Right lobe of liver (tissue), 6 donors: ENCODE results near the gene LENG9. TPM values are rescaled to one million over a fixed set of nuclear protein-coding genes. Genes with fewer than 3 reads are reported as not detected.
A peak's percentile ranks its signal among the peaks of the same experiment; 100 is the strongest.

Experiments
- ATAC-seq, 4 donors: fragments of 200-7000 bp; cut with Tn5 transposase; one replicate each; pipeline ENCODE4 v1.9.1; 2020; ENCODE audit warnings: mild to moderate bottlenecking in 4 of 4, moderate library complexity in 4 of 4
- DNase-seq, 3 donors: peaks; one replicate each; pipeline ENCODE4 v3.0.0-alpha.2; 2020
- H3K27ac ChIP-seq, 3 donors: fragments of 200-600 bp; one replicate each; pipeline ENCODE4 v1.8.0; 2022
- H3K27me3 ChIP-seq, 2 donors: fragments of 200-600 bp; one replicate each; pipeline ENCODE4 v1.8.0; 2022
- H3K36me3 ChIP-seq, 4 donors: fragments of 200-600 bp; sonication (generic) in 1 of 4; one replicate each; pipeline versions ENCODE4 v1.5.1 to v1.8.0; 2017 to 2022; ENCODE audit warnings: control low read depth in 1 of 4
- H3K4me1 ChIP-seq, 4 donors: fragments of 200-600 bp; sonication (generic) in 1 of 4; one replicate each; pipeline versions ENCODE4 v1.5.1 to v1.8.0; 2017 to 2022; ENCODE audit warnings: control low read depth in 1 of 4
- H3K4me3 ChIP-seq, 3 donors: fragments of 200-600 bp; one replicate each; pipeline ENCODE4 v1.8.0; 2022
- H3K9me3 ChIP-seq, 4 donors: fragments of 200-600 bp; sonication (generic) in 1 of 4; one replicate each; pipeline versions ENCODE4 v1.5.1 to v1.8.0; 2017 to 2022; ENCODE audit warnings: control low read depth in 1 of 4
- POLR2A ChIP-seq: fragments of 450-650 bp; IDR thresholded peaks from one replicate; pipeline ENCODE4 v1.6.1; 2017; ENCODE audit warnings: antibody characterized with exemption, mild to moderate bottlenecking
- WGBS: methylation state at CpG from one replicate; pipeline ENCODE4 v1.1.6; 2018; ENCODE audit warnings: low coverage, low lambda C conversion rate; ENCODE audit not compliant: insufficient coverage; ENCODE audit errors: missing lambda C conversion rate; 5-methylcytosine and 5-hydroxymethylcytosine counted together
- intact Hi-C, 2 donors: fragments of 100-400 bp; cut with DNase I; formaldehyde crosslinking; loops; one replicate each; pipeline versions ENCODE4 v1.11.2 to v1.14.1; 2022
- small RNA-seq, 2 experiments: library from RNA; depleted of rRNA; stranded (forward); fragments of <200 nt; gene quantifications; one replicate each; pipeline ENCODE3, GENCODE V24; 2016
- total RNA-seq, 6 experiments: library from RNA; depleted of rRNA in 2 of 6; stranded (reverse); fragments of >200 nt in 2 of 6; fragmentation: NEBNext Ultra II Directional in 3 of 6; extraction: Animal tissue kit (Norgen Biotek cat#: 25700) in 3 of 6; gene quantifications; one replicate each; pipeline versions ENCODE4 v1.1.0 to v1.2.4, GENCODE V29; 2016 to 2023
- TF ChIP-seq, protein P1 (sequence below), 4 donors: fragments of 200-600 bp in 3 of 4; fragments of 450-650 bp in 1 of 4; IDR thresholded peaks; one replicate each; pipeline versions ENCODE4 v1.5.1 to v1.8.0; 2016 to 2022; ENCODE audit warnings: antibody characterized with exemption in 4 of 4, mild to moderate bottlenecking in 2 of 4
- donor health status: DM: no; HTN: yes; CAD: no.
- donor health status: DM: no; HTN: no; CAD: no.
- donor health status: DM: no; HTN: no; CAD: no.
- donor health status: DM: no; HTN: yes; CAD: no.
- donor health status: DM: no; HTN: yes; CAD: no.

The LENG9 gene
- total RNA-seq, 6 experiments from 2014 or later: 1.5 to 5.7 (median 3.3) TPM

DNA sequence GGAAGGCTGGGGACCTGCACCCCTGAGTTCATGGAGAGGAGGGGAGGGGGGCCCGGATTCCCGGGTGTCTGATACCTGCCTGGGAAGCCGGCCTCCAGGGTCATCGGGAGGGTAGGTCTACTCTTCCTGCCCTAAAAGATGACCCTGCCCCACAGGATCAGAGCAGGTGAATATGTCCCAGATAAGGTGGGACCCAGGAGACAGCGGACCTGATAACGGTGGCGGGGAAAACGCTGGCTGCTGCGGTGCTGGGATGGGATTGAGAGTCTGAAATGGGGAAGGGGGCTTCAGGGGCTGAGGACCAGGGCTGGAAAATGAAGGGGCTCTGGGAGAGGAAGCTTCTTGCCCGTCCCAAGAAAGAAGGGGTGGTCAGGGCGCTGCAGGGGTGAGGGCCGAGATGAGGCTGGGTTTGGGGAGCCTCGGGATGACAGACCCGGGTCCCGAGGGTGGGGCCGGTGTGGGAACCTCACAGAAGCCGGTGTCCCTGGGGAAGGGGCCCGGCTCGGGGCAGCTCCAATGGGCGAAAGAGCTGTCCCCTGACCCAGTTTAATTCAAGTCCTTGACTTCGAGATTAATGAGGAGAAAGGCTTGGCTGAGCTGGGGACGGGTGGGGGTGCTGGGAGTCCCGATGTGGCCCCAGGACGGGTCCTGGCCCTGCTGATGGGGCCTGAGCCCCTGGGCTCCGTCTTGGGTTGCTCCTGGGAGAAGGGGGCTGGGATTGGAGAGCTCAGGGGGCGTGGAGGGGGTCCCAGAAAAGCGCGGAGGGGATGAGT lies 47.5 kb downstream of the LENG9 start:
- ATAC-seq (no peak), DNase-seq (no peak)
- intact Hi-C loops: no loop called here
- Histone ChIP-seq H3K9me3 (no peaks in the 10 kb centered on the region), H3K4me3 (no peak overlapping the region), H3K27ac (no peak overlapping the region), H3K4me1 (no peaks in the 10 kb centered on the region), H3K27me3 (no peaks in the 10 kb centered on the region), H3K36me3 (no peaks in the 10 kb centered on the region)
- no peak for TF ChIP-seq POLR2A
- TF ChIP-seq, protein P1, sequence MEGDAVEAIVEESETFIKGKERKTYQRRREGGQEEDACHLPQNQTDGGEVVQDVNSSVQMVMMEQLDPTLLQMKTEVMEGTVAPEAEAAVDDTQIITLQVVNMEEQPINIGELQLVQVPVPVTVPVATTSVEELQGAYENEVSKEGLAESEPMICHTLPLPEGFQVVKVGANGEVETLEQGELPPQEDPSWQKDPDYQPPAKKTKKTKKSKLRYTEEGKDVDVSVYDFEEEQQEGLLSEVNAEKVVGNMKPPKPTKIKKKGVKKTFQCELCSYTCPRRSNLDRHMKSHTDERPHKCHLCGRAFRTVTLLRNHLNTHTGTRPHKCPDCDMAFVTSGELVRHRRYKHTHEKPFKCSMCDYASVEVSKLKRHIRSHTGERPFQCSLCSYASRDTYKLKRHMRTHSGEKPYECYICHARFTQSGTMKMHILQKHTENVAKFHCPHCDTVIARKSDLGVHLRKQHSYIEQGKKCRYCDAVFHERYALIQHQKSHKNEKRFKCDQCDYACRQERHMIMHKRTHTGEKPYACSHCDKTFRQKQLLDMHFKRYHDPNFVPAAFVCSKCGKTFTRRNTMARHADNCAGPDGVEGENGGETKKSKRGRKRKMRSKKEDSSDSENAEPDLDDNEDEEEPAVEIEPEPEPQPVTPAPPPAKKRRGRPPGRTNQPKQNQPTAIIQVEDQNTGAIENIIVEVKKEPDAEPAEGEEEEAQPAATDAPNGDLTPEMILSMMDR (IDR thresholded peaks at IDR 0.05): no peak
- WGBS: under 1% methylated on average over 18 of the region's 28 CpGs

- Histone ChIP-seq H3K4me1 (no peaks in the 10 kb centered on the region), H3K4me3 (no peak within 1 kb of the TSS), H3K27ac (no peak within 1 kb of the TSS), H3K36me3 (no peaks in the 10 kb centered on the region), H3K9me3 (no peaks in the 10 kb centered on the region), H3K27me3 (no peaks in the 10 kb centered on the region)
- intact Hi-C loops: no loop called here
- TF ChIP-seq, protein P1 (IDR thresholded peaks at IDR 0.05): peak in 3 of 4 donors; percentile 8 to 23 (median 11)
- TF ChIP-seq POLR2A: no peak
- WGBS: 0% methylated on average over 1 of the region's 68 CpGs
- DNase-seq: no peak
- ATAC-seq: no peak
Observed at GRCh38 chr19:54415208-54415900, 48.2 kb downstream of the LENG9 start, which contains the start of gene TTYH1. TTYH1 (plus strand) TSS chr19:54415464; CDS start chr19:54415553, 89 bp downstream.

DNA sequence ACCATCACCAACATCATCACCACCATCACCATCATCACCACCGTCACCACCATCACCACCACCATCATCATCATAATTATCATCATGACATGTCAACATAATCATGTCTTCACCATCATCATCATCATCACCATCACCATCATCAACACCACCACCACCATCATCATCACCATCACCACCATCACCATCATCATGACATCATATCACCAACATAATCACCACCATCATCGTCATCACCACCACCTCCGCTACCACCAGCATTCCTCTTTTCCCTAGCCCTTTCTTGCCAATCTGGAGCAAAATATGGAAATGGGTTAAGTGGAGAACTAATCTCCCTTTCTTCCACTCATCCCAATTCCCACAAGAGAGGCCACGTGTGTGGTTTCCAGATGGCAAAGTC lies 49.4 kb downstream of the LENG9 start:
- ATAC-seq (no peak), DNase-seq (no peak)
- Histone ChIP-seq H3K36me3 (no peaks in the 10 kb centered on the region), H3K27ac (no peak overlapping the region), H3K9me3 (no peaks in the 10 kb centered on the region), H3K27me3 (no peaks in the 10 kb centered on the region), H3K4me1 (no peaks in the 10 kb centered on the region), H3K4me3 (no peak overlapping the region)
- intact Hi-C loops: no loop called here
- 78% methylated on average over 4 of the region's 4 CpGs for WGBS
- TF ChIP-seq POLR2A: no peak
- TF ChIP-seq, protein P1 (IDR thresholded peaks at IDR 0.05): no peak

DNA sequence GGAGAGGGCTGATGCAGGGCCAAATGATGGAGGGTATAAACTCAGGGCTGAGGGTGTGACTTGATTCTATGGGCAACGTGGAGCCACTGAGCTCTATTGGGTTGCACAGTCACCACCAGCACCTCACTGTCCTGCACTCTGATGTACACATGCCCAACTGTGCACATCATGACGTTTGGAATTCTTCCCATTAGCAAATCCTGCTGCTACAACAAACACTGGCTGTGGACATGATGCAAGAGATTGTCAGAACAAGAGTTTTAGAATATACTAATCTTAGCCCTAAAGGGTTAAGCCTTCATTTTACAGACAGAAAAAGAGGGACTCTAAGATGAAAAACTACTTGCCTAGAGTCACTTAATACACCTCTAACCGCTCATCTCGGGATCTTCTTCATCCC lies 50.7 kb downstream of the LENG9 start:
- Histone ChIP-seq H3K27me3 (no peaks in the 10 kb centered on the region), H3K4me3 (no peak overlapping the region), H3K9me3 (no peaks in the 10 kb centered on the region), H3K4me1 (no peaks in the 10 kb centered on the region), H3K27ac (no peak overlapping the region), H3K36me3 (no peaks in the 10 kb centered on the region)
- no peak for TF ChIP-seq POLR2A
- TF ChIP-seq, protein P1 (IDR thresholded peaks at IDR 0.05): no peak
- ATAC-seq (no peak), DNase-seq (no peak)
- intact Hi-C loops: no loop called here
- WGBS: 40% methylated on average over 4 of the region's 4 CpGs

Small RNAs within 50 kb of the gene (small RNA-seq; reads per million reads assigned to genes)
- gene AC245884.3: 0 reads per million in 2 experiments

Other genes starting within 250 kb of the LENG9 start
- 1 to 10 TPM; 1.3 to 8.7 (median 6.2) TPM for gene LILRB3, start 240.8 kb downstream of the LENG9 start, total RNA-seq
- gene LILRA6, start 221.0 kb downstream of the LENG9 start, total RNA-seq: 1 to 10 TPM in 3 of 6 experiments, under 1 TPM in 3; 0.61 to 4.9 (median 0.98) TPM
- 10 to 100 TPM in 2 of 6 experiments, 1 to 10 TPM in 4; 2.7 to 19.7 (median 8.4) TPM for gene LILRB5, start 206.5 kb downstream of the LENG9 start, total RNA-seq
- 1 to 10 TPM; 1.6 to 9.8 (median 3.0) TPM for gene LILRB2, start 182.7 kb downstream of the LENG9 start, total RNA-seq
- gene LILRA5, start 150.6 kb downstream of the LENG9 start, total RNA-seq: 1 to 10 TPM in 5 of 6 experiments, under 1 TPM in 1; 0.98 to 4.3 (median 1.9) TPM
- 1 to 10 TPM in 1 of 6 experiments, under 1 TPM in 2, not detected in 3; 0.12 to 1.2 (median 0.78) TPM for gene LILRA4, start 124.6 kb downstream of the LENG9 start, total RNA-seq
- gene LAIR1, start 98.8 kb downstream of the LENG9 start, total RNA-seq: 10 to 100 TPM in 2 of 6 experiments, 1 to 10 TPM in 4; 2.9 to 15.3 (median 4.9) TPM
- gene TTYH1, start 48.3 kb downstream of the LENG9 start, total RNA-seq: under 1 TPM in 5 of 6 experiments, not detected in 1; 0.30 to 0.93 (median 0.35) TPM
- 10 to 100 TPM; 29.8 to 66.3 (median 41.1) TPM for gene LENG8, start 14.6 kb downstream of the LENG9 start, total RNA-seq
- gene CDC42EP5, start 9.5 kb upstream of the LENG9 start, total RNA-seq: 1 to 10 TPM; 1.3 to 3.7 (median 2.0) TPM
- under 1 TPM in 1 of 6 experiments, not detected in 5; 0.38 TPM for gene LAIR2, start 39.1 kb upstream of the LENG9 start, total RNA-seq
- gene LILRA2, start 110.0 kb upstream of the LENG9 start, total RNA-seq: 1 to 10 TPM; 1.4 to 8.3 (median 2.4) TPM
- 1 to 10 TPM in 3 of 6 experiments, under 1 TPM in 3; 0.62 to 2.7 (median 1.0) TPM for gene LILRA1, start 129.9 kb upstream of the LENG9 start, total RNA-seq
- gene LILRB1, start 166.7 kb upstream of the LENG9 start, total RNA-seq: 10 to 100 TPM in 1 of 6 experiments, 1 to 10 TPM in 5; 1.7 to 21.9 (median 4.1) TPM
- gene LILRB4, start 199.2 kb upstream of the LENG9 start, total RNA-seq: 1 to 10 TPM; 1.9 to 9.5 (median 2.5) TPM